Left lung (tissue), 10 donors: ENCODE measurements around the gene JPT1. TPM values are rescaled to one million over a fixed set of nuclear protein-coding genes. Genes with fewer than 3 reads are reported as not detected.
A peak's percentile ranks its signal among the peaks of the same experiment; 100 is the strongest.

Source experiments
- ATAC-seq: fragments of 200-7000 bp; cut with Tn5 transposase; one replicate; pipeline ENCODE4 v1.9.1; 2020; ENCODE audit warnings: moderate library complexity
- DNase-seq, 4 donors: peaks; one replicate each; pipeline ENCODE4 v3.0.0-alpha.2; 2013 to 2020
- H3K27ac ChIP-seq, 2 donors: fragments of 200-600 bp; sonication (generic) in 1 of 2; one replicate each; pipeline versions ENCODE4 v1.5.0 to v1.8.0; 2020 to 2021
- H3K27me3 ChIP-seq, 2 donors: fragments of 200-600 bp; sonication (generic) in 1 of 2; one replicate each; pipeline versions ENCODE4 v1.5.0 to v1.8.0; 2020 to 2021
- H3K36me3 ChIP-seq, 2 donors: fragments of 200-600 bp; sonication (generic) in 1 of 2; one replicate each; pipeline versions ENCODE4 v1.5.0 to v1.8.0; 2020 to 2021
- H3K4me1 ChIP-seq, 2 donors: fragments of 200-600 bp; one replicate each; pipeline ENCODE4 v1.8.0; 2021
- H3K4me3 ChIP-seq, 2 donors: fragments of 200-600 bp; sonication (generic) in 1 of 2; one replicate each; pipeline versions ENCODE4 v1.5.0 to v1.8.0; 2020 to 2021; ENCODE audit warnings: mild to moderate bottlenecking in 1 of 2
- H3K9me3 ChIP-seq, 2 donors: fragments of 200-600 bp; sonication (generic) in 1 of 2; one replicate each; pipeline versions ENCODE4 v1.5.0 to v1.8.0; 2020 to 2021
- CTCF ChIP-seq, 2 donors: fragments of 200-600 bp; sonication (generic) in 1 of 2; IDR thresholded peaks; one replicate each; pipeline versions ENCODE4 v1.5.0 to v1.8.0; 2021; ENCODE audit warnings: antibody characterized with exemption in 2 of 2
- intact Hi-C, 2 donors: fragments of 100-400 bp; cut with DNase I; formaldehyde crosslinking; loops; one replicate each; pipeline versions ENCODE4 v1.11.2 to v1.14.2; 2022
- polyA plus RNA-seq, 6 donors: library from polyadenylated mRNA; unstranded; fragments of 120-200 nt; gene quantifications; one replicate each; pipeline ENCODE4 v1.2.1, GENCODE V29; 2013; ENCODE audit not compliant: insufficient read length in 6 of 6
- total RNA-seq, 2 donors: library from RNA; stranded (reverse); fragmentation: NEBNext Ultra II Directional; extraction: Animal tissue kit (Norgen Biotek cat#: 25700); gene quantifications; one replicate each; pipeline ENCODE4 v1.2.1, GENCODE V29; 2021
- donor health status: DM: no; HTN: yes; CAD: no.
- donor health status: DM: no; HTN: no; CAD: no.

Gene JPT1
- total and polyA plus RNA-seq, 8 donors: 65.0 to 115 (median 87.9) TPM

DNA sequence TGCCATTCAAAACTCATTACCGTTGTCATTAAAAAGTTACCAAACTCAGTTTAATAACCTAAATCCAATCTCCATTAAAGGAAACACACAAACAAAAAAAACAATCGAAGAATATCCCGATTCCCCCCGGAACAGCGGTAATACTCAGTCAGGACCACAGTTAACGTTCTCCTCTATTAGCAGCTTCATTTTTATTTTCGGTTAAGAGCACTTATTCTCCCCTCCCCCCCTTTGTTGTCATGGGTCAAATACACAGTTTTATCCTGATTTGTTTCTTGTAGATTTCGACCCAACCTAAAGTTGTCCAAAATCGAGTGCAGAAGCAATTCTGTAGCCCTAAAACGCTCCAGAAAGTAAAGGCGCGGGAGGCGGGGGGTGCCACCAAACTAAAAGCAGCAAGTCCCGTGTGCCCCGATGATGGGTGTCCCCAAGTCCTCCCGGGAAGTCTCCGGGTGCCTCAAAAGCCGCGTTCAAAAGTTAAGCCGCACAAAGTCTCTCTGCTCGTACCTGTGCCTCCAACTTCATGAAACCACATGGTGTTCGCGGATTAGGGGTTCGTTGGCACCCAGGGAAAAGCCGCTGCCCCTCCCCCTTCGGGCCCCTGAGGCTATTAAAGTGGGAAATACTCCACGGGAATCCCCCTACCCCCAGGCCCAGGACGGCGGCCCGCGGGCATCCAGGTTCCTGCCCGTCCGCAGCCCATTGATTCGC is 27.5 kb upstream of the JPT1 start:
- Histone ChIP-seq H3K27me3 (no peaks in the 10 kb centered on the region), H3K9me3 (no peaks in the 10 kb centered on the region), H3K4me3 (peak overlapping the region; percentile 94 to 96), H3K36me3 (peaks cover 0 to 36% of the 10 kb centered on the region in 2 donors), H3K27ac (peak overlapping the region; percentile 99), H3K4me1 (peaks cover 0 to 34% of the 10 kb centered on the region in 2 donors)
- intact Hi-C loops: no loop called here
- no peak for TF ChIP-seq CTCF (IDR thresholded peaks at IDR 0.05)
- ATAC-seq: peak; percentile 11
- peak in 2 of 4 donors; percentile 11 to 26 for DNase-seq

DNA sequence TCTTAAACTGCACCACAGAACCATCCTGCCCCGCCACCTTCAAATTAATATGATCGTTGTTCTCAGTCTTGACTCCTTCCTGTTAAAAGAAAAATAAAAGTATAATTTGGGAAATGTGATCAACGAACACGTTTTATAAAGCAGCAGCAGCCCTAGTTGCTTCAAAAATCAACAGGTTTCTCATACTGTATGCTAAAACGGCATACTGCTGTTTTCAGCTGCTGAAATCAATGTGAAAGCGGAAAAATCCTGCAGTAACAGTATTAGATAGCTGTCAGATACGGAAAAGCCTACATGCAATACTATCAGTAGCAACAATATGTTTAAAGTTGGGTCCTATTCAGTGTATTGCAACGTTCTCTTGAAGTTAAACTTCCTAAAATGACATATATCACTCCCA is 26.8 kb upstream of the JPT1 start:
- Histone ChIP-seq H3K27me3 (no peaks in the 10 kb centered on the region), H3K4me1 (peaks cover 0 to 34% of the 10 kb centered on the region in 2 donors), H3K27ac (peak overlapping the region; percentile 99), H3K9me3 (no peaks in the 10 kb centered on the region), H3K4me3 (peak overlapping the region; percentile 94 to 96), H3K36me3 (peaks cover 0 to 42% of the 10 kb centered on the region in 2 donors)
- DNase-seq: no peak
- ATAC-seq: no peak
- intact Hi-C loops: no loop called here
- no peak for TF ChIP-seq CTCF (IDR thresholded peaks at IDR 0.05)

- Histone ChIP-seq H3K36me3 (peaks cover 0 to 69% of the 10 kb centered on the region in 2 donors), H3K4me3 (no peak overlapping the region), H3K4me1 (peaks cover 0 to 29% of the 10 kb centered on the region in 2 donors), H3K27ac (no peak overlapping the region), H3K27me3 (no peaks in the 10 kb centered on the region), H3K9me3 (no peaks in the 10 kb centered on the region)
- intact Hi-C loops: loop anchor here in 1 of 2 donors (10.0 kb wide), 1 partner anchor 64 kb away; no protein-coding TSS in a partner anchor
- ATAC-seq (no peak), DNase-seq (no peak)
- TF ChIP-seq CTCF (IDR thresholded peaks at IDR 0.05): no peak
These were observed 24.1 kb upstream of the JPT1 start for GRCh38 chr17:75178453-75178852.

- DNase-seq (no peak), ATAC-seq (no peak)
- Histone ChIP-seq H3K9me3 (no peaks in the 10 kb centered on the region), H3K27me3 (no peaks in the 10 kb centered on the region), H3K36me3 (peaks cover 0 to 86% of the 10 kb centered on the region in 2 donors), H3K4me1 (peaks cover 0 to 34% of the 10 kb centered on the region in 2 donors), H3K4me3 (no peak overlapping the region), H3K27ac (no peak overlapping the region)
- intact Hi-C loops: loop anchor here in 1 of 2 donors (10.0 kb wide), 1 partner anchor 62 kb away; no protein-coding TSS in a partner anchor
- TF ChIP-seq CTCF (IDR thresholded peaks at IDR 0.05): no peak
These were observed 22.3 kb upstream of the JPT1 start for GRCh38 chr17:75176625-75177024.

- Histone ChIP-seq H3K4me1 (peaks cover 0 to 33% of the 10 kb centered on the region in 2 donors), H3K36me3 (peaks cover 0 to 99% of the 10 kb centered on the region in 2 donors), H3K27ac (no peak overlapping the region), H3K4me3 (no peak overlapping the region), H3K27me3 (no peaks in the 10 kb centered on the region), H3K9me3 (no peaks in the 10 kb centered on the region)
- ATAC-seq (no peak), DNase-seq (no peak)
- intact Hi-C loops: loop anchor here in 1 of 2 donors (10.0 kb wide), 1 partner anchor 60 kb away; no protein-coding TSS in a partner anchor
- no peak for TF ChIP-seq CTCF (IDR thresholded peaks at IDR 0.05)
These were observed 20.7 kb upstream of the JPT1 start for GRCh38 chr17:75174996-75175395.
